Progenitor cell of endocrine pancreas (in vitro differentiated cells): ENCODE results near the gene PDE9A. TPM values are rescaled to one million over a fixed set of nuclear protein-coding genes. Genes with fewer than 3 reads are reported as not detected.

ENCODE experiments used
- DNase-seq: peaks from one replicate; pipeline ENCODE4 v3.0.0; 2021; ENCODE audit warnings: low spot score; ENCODE audit not compliant: unreplicated experiment
- H3K27ac Mint-ChIP-seq: 2 replicates; pipeline ENCODE4 v1.8.0; 2021; ENCODE audit warnings: mild to moderate bottlenecking, moderate library complexity, mixed read lengths
- H3K27me3 Mint-ChIP-seq: 2 replicates; pipeline ENCODE4 v1.8.0; 2021; ENCODE audit warnings: mixed read lengths
- H3K36me3 Mint-ChIP-seq: 2 replicates; pipeline ENCODE4 v1.8.0; 2022; ENCODE audit warnings: mixed read lengths; ENCODE audit not compliant: insufficient read depth
- H3K4me1 Mint-ChIP-seq: 2 replicates; pipeline ENCODE4 v1.8.0; 2021; ENCODE audit warnings: low read depth, mixed read lengths
- H3K4me3 Mint-ChIP-seq: 2 replicates; pipeline ENCODE4 v1.8.0; 2021; ENCODE audit warnings: low read depth, mild to moderate bottlenecking, moderate library complexity, mixed read lengths
- H3K9me3 Mint-ChIP-seq: 2 replicates; pipeline ENCODE4 v1.8.0; 2021; ENCODE audit warnings: low read depth, mixed read lengths
- CTCF ChIP-seq: fragments of 200-600 bp; sonication (generic); IDR thresholded peaks from one replicate; pipeline ENCODE4 v1.5.0; 2021; ENCODE audit warnings: antibody characterized with exemption, mild to moderate bottlenecking; ENCODE audit not compliant: unreplicated experiment
- total RNA-seq: library from RNA; stranded (reverse); gene quantifications from 2 replicates; pipeline ENCODE4 v1.2.1, GENCODE V29; 2021

The PDE9A gene
- total RNA-seq, 1 donor from 2014 or later, result 57.0 TPM

GRCh38 chr21:42724226-42724920, 71.0 kb downstream of the PDE9A start:
- DNase-seq, result no peak
- Mint-ChIP-seq H3K4me1 (peaks cover 19% of the 10 kb centered on the region), H3K27me3 (no peaks in the 10 kb centered on the region), H3K36me3 (peaks cover 34% of the 10 kb centered on the region), H3K27ac (peak overlapping the region; percentile 23), H3K4me3 (no peak overlapping the region), H3K9me3 (peaks cover 5% of the 10 kb centered on the region)
- no peak for TF ChIP-seq CTCF

- H3K9me3 Mint-ChIP-seq, result peaks cover 9% of the 10 kb centered on the region
- H3K27me3 Mint-ChIP-seq, result no peaks in the 10 kb centered on the region
- H3K4me3 Mint-ChIP-seq, result no peak overlapping the region
- H3K27ac Mint-ChIP-seq, result no peak overlapping the region
- no peak for DNase-seq
- H3K4me1 Mint-ChIP-seq, result peaks cover 17% of the 10 kb centered on the region
- H3K36me3 Mint-ChIP-seq, result peaks cover 36% of the 10 kb centered on the region
- TF ChIP-seq CTCF, result no peak
Measured at GRCh38 chr21:42725416-42725930, 72.1 kb downstream of the PDE9A start.

GRCh38 chr21:42731264-42732032, 78.0 kb downstream of the PDE9A start:
- Mint-ChIP-seq H3K36me3 (peaks cover 69% of the 10 kb centered on the region), H3K27ac (peak overlapping the region; percentile 54), H3K9me3 (peaks cover 23% of the 10 kb centered on the region), H3K4me1 (peaks cover 28% of the 10 kb centered on the region), H3K27me3 (no peaks in the 10 kb centered on the region), H3K4me3 (no peak overlapping the region)
- no peak for DNase-seq
- no peak for TF ChIP-seq CTCF

- Mint-ChIP-seq H3K4me3 (no peak overlapping the region), H3K36me3 (peaks cover 69% of the 10 kb centered on the region), H3K9me3 (peaks cover 23% of the 10 kb centered on the region), H3K27ac (peak overlapping the region; percentile 77), H3K4me1 (peaks cover 28% of the 10 kb centered on the region), H3K27me3 (no peaks in the 10 kb centered on the region)
- no peak for TF ChIP-seq CTCF
- DNase-seq, result no peak
Measured at GRCh38 chr21:42732033-42732410, 78.6 kb downstream of the PDE9A start.

GRCh38 chr21:42733037-42733627, 79.7 kb downstream of the PDE9A start:
- Mint-ChIP-seq H3K27ac (peak overlapping the region; percentile 97), H3K36me3 (peaks cover 66% of the 10 kb centered on the region), H3K4me3 (no peak overlapping the region), H3K9me3 (peaks cover 23% of the 10 kb centered on the region), H3K27me3 (no peaks in the 10 kb centered on the region), H3K4me1 (peaks cover 33% of the 10 kb centered on the region)
- DNase-seq, result no peak
- no peak for TF ChIP-seq CTCF
